ENCODE measurements around the gene MRPL39.

The MRPL39 gene

DNA sequence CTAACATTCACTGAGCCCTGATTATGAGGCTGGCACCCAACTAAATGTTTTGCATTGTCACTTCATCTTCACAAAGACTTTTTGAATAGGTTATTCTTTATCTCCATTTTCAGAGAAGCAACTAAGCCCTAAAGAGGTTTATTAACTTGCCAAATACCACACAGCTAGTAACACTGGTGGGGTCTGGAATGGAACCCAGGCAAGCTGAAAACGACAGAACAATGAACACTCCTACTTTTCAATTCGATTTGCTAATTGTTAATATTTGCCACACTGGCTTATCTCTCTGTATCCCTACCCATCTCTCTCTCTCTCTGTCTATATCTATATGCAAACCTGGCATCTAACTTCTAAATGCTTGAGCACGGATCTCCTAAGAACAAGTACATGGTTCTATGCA is 40.6 kb downstream of the MRPL39 start:
- no peak for DNase-seq

- no peak for DNase-seq
These were observed 41.7 kb downstream of the MRPL39 start for GRCh38 chr21:25565272-25566211.

- DNase-seq: no peak
These were observed 42.8 kb downstream of the MRPL39 start for GRCh38 chr21:25564349-25564948.

- DNase-seq: no peak
These were observed 43.7 kb downstream of the MRPL39 start for GRCh38 chr21:25563361-25564116.

DNA sequence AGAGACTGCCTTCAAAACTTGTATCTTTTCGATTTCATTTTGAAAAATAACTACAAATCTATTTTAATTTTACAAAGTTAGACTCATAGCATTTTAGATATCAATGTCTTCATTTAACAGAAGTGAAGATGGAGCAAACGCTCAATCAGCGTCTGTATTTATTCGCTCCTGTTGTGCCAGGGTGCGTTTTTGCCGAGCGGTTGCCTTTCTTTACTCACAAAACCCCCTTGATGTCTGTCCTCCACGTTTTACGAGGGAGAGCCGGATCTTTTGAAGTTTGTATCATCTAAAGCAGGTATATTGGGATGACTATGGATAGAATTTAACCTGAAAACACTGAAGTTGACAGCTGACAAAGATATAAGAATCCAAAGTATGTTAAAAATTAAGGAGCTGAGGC is 44.6 kb downstream of the MRPL39 start:
- DNase-seq: no peak

DNA sequence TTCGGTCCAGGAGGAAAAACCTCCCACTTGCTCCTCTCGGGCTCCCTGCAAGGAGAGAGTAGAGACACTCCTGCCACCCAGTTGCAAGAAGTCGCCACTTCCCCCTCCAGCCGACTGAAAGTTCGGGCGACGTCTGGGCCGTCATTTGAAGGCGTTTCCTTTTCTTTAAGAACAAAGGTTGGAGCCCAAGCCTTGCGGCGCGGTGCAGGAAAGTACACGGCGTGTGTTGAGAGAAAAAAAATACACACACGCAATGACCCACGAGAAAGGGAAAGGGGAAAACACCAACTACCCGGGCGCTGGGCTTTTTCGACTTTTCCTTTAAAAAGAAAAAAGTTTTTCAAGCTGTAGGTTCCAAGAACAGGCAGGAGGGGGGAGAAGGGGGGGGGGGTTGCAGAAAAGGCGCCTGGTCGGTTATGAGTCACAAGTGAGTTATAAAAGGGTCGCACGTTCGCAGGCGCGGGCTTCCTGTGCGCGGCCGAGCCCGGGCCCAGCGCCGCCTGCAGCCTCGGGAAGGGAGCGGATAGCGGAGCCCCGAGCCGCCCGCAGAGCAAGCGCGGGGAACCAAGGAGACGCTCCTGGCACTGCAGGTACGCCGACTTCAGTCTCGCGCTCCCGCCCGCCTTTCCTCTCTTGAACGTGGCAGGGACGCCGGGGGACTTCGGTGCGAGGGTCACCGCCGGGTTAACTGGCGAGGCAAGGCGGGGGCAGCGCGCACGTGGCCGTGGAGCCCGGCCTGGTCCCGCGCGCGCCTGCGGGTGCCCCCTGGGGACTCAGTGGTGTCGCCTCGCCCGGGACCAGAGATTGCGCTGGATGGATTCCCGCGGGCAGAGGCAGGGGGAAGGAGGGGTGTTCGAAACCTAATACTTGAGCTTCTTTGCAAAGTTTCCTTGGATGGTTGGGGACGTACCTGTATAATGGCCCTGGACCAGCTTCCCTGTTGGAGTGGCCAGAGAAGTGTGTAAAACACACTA is 45.3 kb downstream of the MRPL39 start:
- DNase-seq: peak in 1 of 2 experiments; percentile 38

DNA sequence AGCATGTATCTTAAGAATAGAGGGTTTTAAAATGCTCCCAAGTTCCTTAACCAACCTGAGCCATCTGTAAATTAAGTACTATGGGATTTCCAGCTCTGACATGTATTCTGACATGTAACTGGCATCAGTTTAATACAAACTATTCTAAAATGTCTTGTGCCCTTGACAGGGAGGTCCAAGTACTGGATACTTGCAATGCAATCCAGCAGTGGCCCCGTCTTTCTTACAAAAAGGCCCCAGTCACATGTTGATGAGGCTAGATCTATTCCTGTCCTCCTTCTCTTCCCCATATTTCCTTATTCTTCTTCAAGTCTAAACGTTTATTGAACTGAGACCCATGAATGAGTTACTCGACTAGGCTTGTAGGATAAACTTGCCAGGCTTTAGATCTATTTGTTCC is 46.4 kb downstream of the MRPL39 start:
- no peak for DNase-seq

DNA sequence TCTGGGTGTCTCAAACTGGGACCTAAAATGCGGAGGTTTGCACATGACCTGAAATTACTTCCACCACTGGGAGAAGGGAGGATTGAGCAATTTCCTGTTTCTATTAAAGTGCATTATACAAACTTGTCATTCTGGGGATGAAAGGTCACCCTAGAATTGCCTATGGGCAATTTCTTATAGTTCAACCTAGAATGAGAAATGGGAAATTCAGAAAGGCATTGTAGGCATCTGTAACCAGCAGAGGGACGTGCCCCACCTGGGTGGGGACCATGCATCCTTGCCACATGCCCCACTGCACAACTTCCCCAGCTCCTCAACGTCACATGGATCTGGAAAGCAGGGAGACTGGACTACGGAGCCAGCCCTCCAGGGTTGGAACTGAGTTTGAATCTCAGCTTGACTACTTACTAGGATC is 47.0 kb downstream of the MRPL39 start:
- DNase-seq: no peak

GRCh38 chr21:25559746-25560145 is 47.5 kb downstream of the MRPL39 start:
- no peak for DNase-seq

- no peak for DNase-seq
These were observed 49.2 kb downstream of the MRPL39 start for GRCh38 chr21:25558123-25558522.

DNA sequence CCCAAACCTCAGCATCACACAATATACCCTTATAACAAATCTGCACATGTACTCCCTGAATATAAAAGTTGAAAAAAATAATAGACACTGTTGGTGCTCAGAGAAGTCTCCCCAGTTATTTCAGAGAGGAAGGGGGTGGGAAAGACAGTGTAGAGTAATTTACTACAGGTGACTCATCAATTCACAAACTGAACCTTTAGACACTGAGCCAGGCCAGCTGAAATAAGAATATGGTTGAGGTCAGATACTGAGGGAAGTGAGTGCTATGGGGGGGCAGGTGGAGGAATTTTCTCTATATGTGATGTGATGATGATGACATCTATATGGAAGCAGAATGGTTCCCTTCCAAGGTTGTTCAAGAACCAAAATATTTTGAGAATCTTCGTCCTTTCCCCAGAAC is 50.1 kb downstream of the MRPL39 start:
- DNase-seq: no peak

DNA sequence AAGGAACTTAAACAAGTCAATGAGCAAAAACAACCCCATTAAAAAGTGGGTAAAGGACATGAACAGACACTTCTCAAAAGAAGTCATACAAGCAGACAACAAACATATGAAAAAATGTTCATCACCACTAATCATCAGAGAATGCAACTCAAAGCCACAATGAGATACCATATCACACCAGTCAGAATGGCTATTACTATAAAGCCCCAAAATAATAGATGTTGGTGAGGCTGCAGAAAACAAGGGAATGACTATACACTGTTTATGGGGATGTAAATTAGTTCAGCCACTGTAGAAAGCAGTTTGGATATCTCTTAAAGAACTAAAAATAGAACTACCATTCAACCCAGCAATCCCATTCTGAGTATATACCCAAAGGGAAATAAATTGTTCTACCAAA is 51.2 kb downstream of the MRPL39 start:
- no peak for DNase-seq

DNA sequence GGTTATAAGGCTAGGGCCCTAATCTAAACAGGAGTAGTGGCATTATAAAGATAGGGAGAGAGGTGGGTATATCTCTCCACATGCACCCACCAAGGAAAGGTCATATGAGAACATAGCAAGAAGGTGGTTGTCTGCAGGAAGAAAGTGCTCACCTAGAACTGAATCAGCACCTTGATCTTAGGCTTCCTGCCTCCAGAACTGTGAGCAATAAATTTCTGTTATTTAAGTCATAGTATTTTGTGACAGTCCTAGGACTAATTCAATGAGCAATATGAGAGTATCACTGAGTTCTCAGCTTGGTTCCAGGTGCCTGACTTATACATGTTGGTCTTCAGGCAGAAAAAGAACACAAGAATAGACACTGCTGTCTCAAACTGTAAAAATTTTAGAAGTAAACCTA is 51.8 kb downstream of the MRPL39 start:
- no peak for DNase-seq

DNA sequence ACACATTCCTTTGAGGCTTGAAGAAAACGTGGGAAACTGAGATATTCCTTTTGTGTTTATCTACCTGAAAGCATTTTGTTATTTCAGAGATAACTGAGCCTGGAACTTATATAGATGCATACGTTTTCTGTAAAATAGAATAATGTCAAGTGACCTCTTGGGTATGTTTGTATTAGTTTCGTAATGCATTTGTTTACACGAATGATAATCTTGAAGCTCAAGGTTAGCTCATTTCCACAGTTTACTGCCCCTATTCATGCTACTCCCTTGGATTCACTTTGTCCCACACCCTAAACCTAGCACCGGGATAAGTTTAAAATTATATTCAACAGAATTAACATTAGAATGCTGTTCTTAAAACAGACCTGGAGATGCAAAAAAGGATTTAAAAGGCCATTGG is 54.4 kb downstream of the MRPL39 start:
- no peak for DNase-seq

GRCh38 chr21:25551569-25551968 is 55.7 kb downstream of the MRPL39 start:
- DNase-seq: no peak

GRCh38 chr21:25550352-25551120 is 56.7 kb downstream of the MRPL39 start:
- no peak for DNase-seq

DNA sequence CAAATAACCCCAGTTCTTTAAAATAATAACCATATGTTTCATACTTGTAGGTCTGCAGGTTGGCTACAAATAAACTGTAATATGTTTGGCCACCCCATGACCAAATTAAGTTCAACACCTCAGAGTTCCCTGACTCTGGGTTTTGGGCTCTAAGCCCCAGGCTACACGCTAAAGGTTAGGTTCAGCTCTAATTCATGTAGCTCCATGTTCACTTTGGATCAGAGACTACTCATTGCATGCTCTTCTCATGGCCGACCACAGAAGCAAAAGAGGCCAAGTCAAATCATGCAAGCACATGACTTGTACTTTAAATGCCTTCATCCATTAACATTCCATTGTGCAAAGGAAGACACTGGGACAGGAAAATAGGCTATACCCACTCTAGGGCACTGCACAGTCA is 66.2 kb downstream of the MRPL39 start:
- no peak for DNase-seq

GRCh38 chr21:25539606-25540005 is 67.7 kb downstream of the MRPL39 start:
- no peak for DNase-seq

DNA sequence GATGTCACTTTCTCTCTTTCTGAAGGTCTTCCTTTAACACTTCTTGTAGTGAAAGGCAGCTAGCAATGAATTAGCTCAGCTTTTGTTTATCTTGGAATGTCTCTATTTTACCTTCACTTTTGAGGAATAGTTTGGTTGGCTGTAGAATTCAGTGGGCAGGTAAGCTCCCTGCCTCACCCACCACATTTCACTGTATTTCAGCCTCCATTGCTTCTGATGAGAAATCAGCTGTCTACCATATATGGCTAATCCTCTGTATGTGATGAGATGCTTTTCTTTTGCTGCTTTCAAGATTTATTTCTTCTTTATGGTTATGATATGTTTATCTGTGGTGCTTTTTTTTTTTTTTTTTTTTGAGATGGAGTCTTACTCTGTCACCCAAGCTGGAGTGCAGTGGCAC is 70.1 kb downstream of the MRPL39 start:
- no peak for DNase-seq

GRCh38 chr21:25536752-25537151 is 70.5 kb downstream of the MRPL39 start:
- DNase-seq: no peak

- no peak for DNase-seq
These were observed 71.4 kb downstream of the MRPL39 start for GRCh38 chr21:25535849-25536248.
